ENCODE data around the gene SREBF2.

The SREBF2 gene

DNA sequence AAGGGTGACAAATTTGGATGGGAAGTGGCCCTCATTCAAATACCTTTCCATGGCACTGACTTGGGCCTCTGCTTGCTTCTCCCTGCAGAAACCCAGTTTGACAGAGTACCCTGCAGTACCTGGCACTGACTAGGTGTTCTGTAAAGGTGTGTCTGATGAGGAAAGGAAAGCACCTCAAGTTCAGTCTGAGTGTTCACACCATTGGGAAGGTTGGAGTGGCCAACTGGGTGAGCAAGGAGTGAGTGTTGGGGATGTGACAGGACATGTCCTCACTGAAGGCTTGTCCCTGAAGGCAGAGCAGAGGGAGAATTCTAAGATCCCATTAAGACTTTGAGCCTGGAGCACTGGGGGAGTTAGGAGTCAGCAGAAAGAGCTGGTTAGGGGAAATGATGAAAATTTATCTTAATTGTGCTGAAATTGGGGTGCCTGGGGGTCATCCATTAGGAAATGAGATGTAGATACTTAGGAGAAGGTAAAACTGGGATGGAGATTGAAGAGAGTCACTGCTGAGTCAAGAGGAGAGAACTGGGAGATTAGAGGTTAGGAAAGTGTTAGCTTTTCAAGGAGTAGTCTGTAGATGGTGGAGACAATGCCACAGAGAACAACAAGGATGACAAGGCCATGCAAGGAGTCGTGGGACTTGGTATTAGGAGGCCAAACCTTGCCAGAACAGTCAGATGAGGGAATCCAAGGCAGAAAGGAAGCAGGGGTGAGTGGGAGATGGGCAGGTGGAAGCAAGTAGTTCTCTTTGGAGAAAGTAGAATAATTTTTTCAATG is 6.1 kb downstream of the SREBF2 start:
- H3K18ac ChIP-seq (ENCODE audit: low read length): peak overlapping the region; percentile 2
- H3K4me1 ChIP-seq (ENCODE audit: control insufficient read depth in 2 of 2, insufficient read depth in 1 of 2, low read depth in 1 of 2, low read length in 2 of 2): peaks cover 6 to 16% of the 10 kb centered on the region in 2 donors
- no peak overlapping the region for H2BK12ac ChIP-seq (ENCODE audit: low read length)
- no peak overlapping the region for H3K23ac ChIP-seq (ENCODE audit: low read depth, low read length, poor library complexity)
- H3K79me1 ChIP-seq (ENCODE audit: low read depth, low read length): peaks cover 14% of the 10 kb centered on the region
- H2BK120ac ChIP-seq (ENCODE audit: low read depth, low read length): no peak overlapping the region
- H4K8ac ChIP-seq (ENCODE audit: low read depth, low read length): no peak overlapping the region
- no peak for DNase-seq (ENCODE audit: low spot score)
- no peak overlapping the region for H2AFZ ChIP-seq (ENCODE audit: low read length)
- peak overlapping the region in 1 of 2 donors; percentile 48 for H3K4me3 ChIP-seq (ENCODE audit: low read length in 2 of 2)
- no peak overlapping the region for H2AK5ac ChIP-seq (ENCODE audit: low read depth, low read length)
- H3K9me3 ChIP-seq (replicated peaks in 1 of 2; ENCODE audit: control insufficient read depth in 2 of 2, insufficient read depth in 1 of 2, low read depth in 1 of 2, low read length in 2 of 2): no peaks in the 10 kb centered on the region
- H3K4ac ChIP-seq (ENCODE audit: low read length): no peak overlapping the region
- H2BK15ac ChIP-seq (ENCODE audit: low read length): no peak overlapping the region
- H3K27ac ChIP-seq (replicated peaks; ENCODE audit: low read length): no peak overlapping the region
- H3K27me3 ChIP-seq (ENCODE audit: control insufficient read depth in 3 of 3, insufficient read depth in 3 of 3, low read depth in 1 of 3, low read length in 3 of 3): no peaks in the 10 kb centered on the region
- H4K91ac ChIP-seq (ENCODE audit: low read depth, low read length, poor library complexity): no peak overlapping the region
- WGBS, 2 donors (ENCODE audit: extremely low coverage in 2 of 2, insufficient read length in 2 of 2, insufficient replicate concordance in 1 of 2): no CpG with 5 or more reads among the region's 1 CpG
- H2BK5ac ChIP-seq (ENCODE audit: low read length): no peak overlapping the region
- H3K9ac ChIP-seq (ENCODE audit: low read depth, low read length, poor library complexity): no peak overlapping the region
- H3K4me2 ChIP-seq (ENCODE audit: insufficient read depth, low read length, poor library complexity, severe bottlenecking): no peak overlapping the region
- H3K36me3 ChIP-seq (replicated peaks in 1 of 2; ENCODE audit: control insufficient read depth in 2 of 2, insufficient read depth in 2 of 2, low read length in 2 of 2): peaks cover 26 to 93% of the 10 kb centered on the region in 2 donors
- H3K14ac ChIP-seq (ENCODE audit: low read length): no peak overlapping the region

DNA sequence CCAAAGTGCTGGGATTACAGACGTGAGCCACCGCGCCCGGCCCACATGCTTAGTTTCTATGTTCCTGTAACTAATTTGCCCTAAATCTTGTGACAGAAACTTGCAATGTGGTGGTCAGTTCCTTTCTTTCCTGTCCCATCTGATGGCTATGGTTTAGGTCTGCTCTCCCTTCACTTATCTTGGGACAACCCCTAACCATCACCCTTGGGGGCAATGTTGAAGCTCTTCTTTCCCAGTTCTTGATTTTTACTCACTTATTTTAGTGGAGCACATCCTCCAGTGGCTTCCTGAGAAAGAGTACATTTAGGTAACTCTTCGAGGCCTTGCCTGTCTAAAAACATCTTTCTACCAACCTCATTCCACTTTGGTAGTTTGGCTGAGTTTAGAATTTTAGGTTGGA is 7.3 kb downstream of the SREBF2 start:
- Histone ChIP-seq H2BK15ac (ENCODE audit: low read length) (no peak overlapping the region), H2AFZ (ENCODE audit: low read length) (no peak overlapping the region), H3K4ac (ENCODE audit: low read length) (no peak overlapping the region), H2BK12ac (ENCODE audit: low read length) (no peak overlapping the region), H3K79me1 (ENCODE audit: low read depth, low read length) (peaks cover 19% of the 10 kb centered on the region), H2BK120ac (ENCODE audit: low read depth, low read length) (no peak overlapping the region), H4K91ac (ENCODE audit: low read depth, low read length, poor library complexity) (no peak overlapping the region), H2AK5ac (ENCODE audit: low read depth, low read length) (no peak overlapping the region), H3K4me2 (ENCODE audit: insufficient read depth, low read length, poor library complexity, severe bottlenecking) (no peak overlapping the region), H3K4me3 (ENCODE audit: low read length in 2 of 2) (no peak overlapping the region), H3K14ac (ENCODE audit: low read length) (no peak overlapping the region), H3K36me3 (replicated peaks in 1 of 2; ENCODE audit: control insufficient read depth in 2 of 2, insufficient read depth in 2 of 2, low read length in 2 of 2) (peaks cover 29 to 94% of the 10 kb centered on the region in 2 donors), H3K9ac (ENCODE audit: low read depth, low read length, poor library complexity) (no peak overlapping the region), H3K27ac (replicated peaks; ENCODE audit: low read length) (peak overlapping the region; percentile 34), H3K18ac (ENCODE audit: low read length) (no peak overlapping the region), H3K9me3 (replicated peaks in 1 of 2; ENCODE audit: control insufficient read depth in 2 of 2, insufficient read depth in 1 of 2, low read depth in 1 of 2, low read length in 2 of 2) (no peaks in the 10 kb centered on the region), H3K23ac (ENCODE audit: low read depth, low read length, poor library complexity) (no peak overlapping the region), H3K27me3 (ENCODE audit: control insufficient read depth in 3 of 3, insufficient read depth in 3 of 3, low read depth in 1 of 3, low read length in 3 of 3) (no peaks in the 10 kb centered on the region), H2BK5ac (ENCODE audit: low read length) (no peak overlapping the region), H3K4me1 (ENCODE audit: control insufficient read depth in 2 of 2, insufficient read depth in 1 of 2, low read depth in 1 of 2, low read length in 2 of 2) (peaks cover 8 to 19% of the 10 kb centered on the region in 2 donors), H4K8ac (ENCODE audit: low read depth, low read length) (no peak overlapping the region)
- no CpG with 5 or more reads among the region's 5 CpGs for WGBS, 2 donors (ENCODE audit: extremely low coverage in 2 of 2, insufficient read length in 2 of 2, insufficient replicate concordance in 1 of 2)
- no peak for DNase-seq (ENCODE audit: low spot score)

DNA sequence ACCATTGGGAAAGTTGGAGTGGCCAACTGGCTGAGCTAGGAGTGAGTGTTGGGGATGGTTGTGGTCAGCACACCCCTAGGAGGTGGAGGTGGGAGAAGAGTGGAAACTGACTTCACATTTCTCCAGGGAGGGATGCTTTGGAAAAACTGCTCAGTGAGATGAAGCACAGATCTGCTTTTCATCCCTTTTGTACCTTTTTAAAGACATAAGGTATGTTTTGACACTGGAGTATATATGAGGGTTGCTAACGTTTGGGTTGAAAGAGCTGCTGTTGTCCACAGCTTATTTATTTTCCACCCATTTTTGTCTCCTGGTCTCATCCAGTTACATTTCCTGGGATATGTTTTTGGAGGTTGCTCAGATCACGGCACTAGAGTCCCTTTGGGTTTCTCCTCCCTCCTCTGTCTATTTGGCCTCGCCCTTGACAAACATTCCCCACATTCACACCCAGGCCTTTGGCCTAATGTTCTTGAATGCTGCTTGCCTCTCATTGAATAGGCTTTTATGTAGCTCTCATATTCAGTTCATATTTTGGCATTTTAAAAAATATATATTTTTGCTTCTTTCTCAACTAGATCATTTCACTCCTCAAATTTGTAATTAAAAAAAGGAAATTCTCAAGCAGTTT is 8.3 kb downstream of the SREBF2 start:
- Histone ChIP-seq H3K79me1 (ENCODE audit: low read depth, low read length) (peaks cover 19% of the 10 kb centered on the region), H3K9ac (ENCODE audit: low read depth, low read length, poor library complexity) (no peak overlapping the region), H3K4me1 (ENCODE audit: control insufficient read depth in 2 of 2, insufficient read depth in 1 of 2, low read depth in 1 of 2, low read length in 2 of 2) (peaks cover 15 to 24% of the 10 kb centered on the region in 2 donors), H3K23ac (ENCODE audit: low read depth, low read length, poor library complexity) (no peak overlapping the region), H3K14ac (ENCODE audit: low read length) (no peak overlapping the region), H3K9me3 (replicated peaks in 1 of 2; ENCODE audit: control insufficient read depth in 2 of 2, insufficient read depth in 1 of 2, low read depth in 1 of 2, low read length in 2 of 2) (no peaks in the 10 kb centered on the region), H2BK120ac (ENCODE audit: low read depth, low read length) (no peak overlapping the region), H2AFZ (ENCODE audit: low read length) (no peak overlapping the region), H3K18ac (ENCODE audit: low read length) (no peak overlapping the region), H3K4me2 (ENCODE audit: insufficient read depth, low read length, poor library complexity, severe bottlenecking) (no peak overlapping the region), H3K27me3 (ENCODE audit: control insufficient read depth in 3 of 3, insufficient read depth in 3 of 3, low read depth in 1 of 3, low read length in 3 of 3) (no peaks in the 10 kb centered on the region), H3K27ac (replicated peaks; ENCODE audit: low read length) (no peak overlapping the region), H3K4me3 (ENCODE audit: low read length in 2 of 2) (no peak overlapping the region), H3K4ac (ENCODE audit: low read length) (no peak overlapping the region), H2BK5ac (ENCODE audit: low read length) (no peak overlapping the region), H2BK12ac (ENCODE audit: low read length) (no peak overlapping the region), H4K8ac (ENCODE audit: low read depth, low read length) (no peak overlapping the region), H3K36me3 (replicated peaks in 1 of 2; ENCODE audit: control insufficient read depth in 2 of 2, insufficient read depth in 2 of 2, low read length in 2 of 2) (peaks cover 28 to 87% of the 10 kb centered on the region in 2 donors), H2BK15ac (ENCODE audit: low read length) (no peak overlapping the region), H4K91ac (ENCODE audit: low read depth, low read length, poor library complexity) (no peak overlapping the region), H2AK5ac (ENCODE audit: low read depth, low read length) (no peak overlapping the region)
- DNase-seq (ENCODE audit: low spot score): no peak
- WGBS, 2 donors (ENCODE audit: extremely low coverage in 2 of 2, insufficient read length in 2 of 2, insufficient replicate concordance in 1 of 2): no CpG with 5 or more reads among the region's 3 CpGs
